Colonic mucosa (tissue), 4 donors: ENCODE data around the gene OR52H1. TPM values are rescaled to one million over a fixed set of nuclear protein-coding genes. Genes with fewer than 3 reads are reported as not detected.

Experiments
- DNase-seq: peaks from one replicate; pipeline ENCODE4 v3.0.0-alpha.2; 2020
- H3K27ac ChIP-seq: fragments of 200-600 bp; one replicate; pipeline ENCODE4 v1.8.0; 2021
- H3K27me3 ChIP-seq: fragments of 200-600 bp; one replicate; pipeline ENCODE4 v1.8.0; 2021
- H3K36me3 ChIP-seq: fragments of 200-600 bp; one replicate; pipeline ENCODE4 v1.8.0; 2021
- H3K4me1 ChIP-seq: fragments of 200-600 bp; one replicate; pipeline ENCODE4 v1.8.0; 2021; ENCODE audit warnings: mild to moderate bottlenecking
- H3K4me3 ChIP-seq: fragments of 200-600 bp; one replicate; pipeline ENCODE4 v1.8.0; 2021
- H3K9ac ChIP-seq, 2 donors: one replicate each; pipeline ENCODE4 v1.7.0; 2013; ENCODE audit warnings: control low read depth in 2 of 2, low read depth in 2 of 2, low read length in 2 of 2
- H3K9me3 ChIP-seq: fragments of 200-600 bp; one replicate; pipeline ENCODE4 v1.8.0; 2021
- intact Hi-C: fragments of 100-400 bp; cut with DNase I; formaldehyde crosslinking; loops from one replicate; pipeline ENCODE4 v1.14.1; 2022
- total RNA-seq, 2 donors: library from RNA; stranded (reverse); fragmentation: NEBNext Ultra II Directional in 1 of 2; extraction: Animal tissue kit (Norgen Biotek cat#: 25700) in 1 of 2; gene quantifications; one replicate each; pipeline ENCODE4 v1.2.1, GENCODE V29; 2021
- TF ChIP-seq, protein P1 (sequence below): fragments of 200-600 bp; IDR thresholded peaks from one replicate; pipeline ENCODE4 v1.8.0; 2022; ENCODE audit warnings: antibody characterized with exemption, mild to moderate bottlenecking
- donor health status: healthy.
- donor health status: DM: no; HTN: no; CAD: no.
- donor health status: DM: no; HTN: no; CAD: no.

The OR52H1 gene
- total RNA-seq, 2 donors from 2014 or later, result not detected

DNA sequence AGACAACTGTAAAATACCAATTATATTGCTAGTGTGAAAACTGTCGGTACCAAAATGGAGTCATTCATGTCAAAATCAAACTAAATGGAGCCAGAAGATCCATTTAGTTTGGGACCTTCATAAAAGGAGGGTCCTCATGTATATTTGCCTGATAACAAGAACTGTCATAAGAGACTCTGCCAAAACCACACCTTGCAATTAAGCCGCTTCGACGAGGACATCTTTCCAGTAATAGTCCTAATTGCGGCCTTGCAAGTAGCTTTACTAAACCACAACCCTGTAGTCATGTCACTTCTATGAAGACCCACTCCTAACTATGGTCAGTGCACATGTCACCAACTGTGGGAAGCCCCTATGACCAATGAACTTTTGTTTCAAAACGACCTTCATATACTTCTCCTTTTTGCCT is 47.9 kb downstream of the OR52H1 start:
- Histone ChIP-seq H3K36me3 (no peaks in the 10 kb centered on the region), H3K9me3 (no peaks in the 10 kb centered on the region), H3K27me3 (no peaks in the 10 kb centered on the region), H3K9ac (no peak overlapping the region), H3K27ac (no peak overlapping the region), H3K4me3 (no peak overlapping the region), H3K4me1 (no peaks in the 10 kb centered on the region)
- intact Hi-C loops, result no loop called here
- no peak for DNase-seq
- TF ChIP-seq, protein P1, sequence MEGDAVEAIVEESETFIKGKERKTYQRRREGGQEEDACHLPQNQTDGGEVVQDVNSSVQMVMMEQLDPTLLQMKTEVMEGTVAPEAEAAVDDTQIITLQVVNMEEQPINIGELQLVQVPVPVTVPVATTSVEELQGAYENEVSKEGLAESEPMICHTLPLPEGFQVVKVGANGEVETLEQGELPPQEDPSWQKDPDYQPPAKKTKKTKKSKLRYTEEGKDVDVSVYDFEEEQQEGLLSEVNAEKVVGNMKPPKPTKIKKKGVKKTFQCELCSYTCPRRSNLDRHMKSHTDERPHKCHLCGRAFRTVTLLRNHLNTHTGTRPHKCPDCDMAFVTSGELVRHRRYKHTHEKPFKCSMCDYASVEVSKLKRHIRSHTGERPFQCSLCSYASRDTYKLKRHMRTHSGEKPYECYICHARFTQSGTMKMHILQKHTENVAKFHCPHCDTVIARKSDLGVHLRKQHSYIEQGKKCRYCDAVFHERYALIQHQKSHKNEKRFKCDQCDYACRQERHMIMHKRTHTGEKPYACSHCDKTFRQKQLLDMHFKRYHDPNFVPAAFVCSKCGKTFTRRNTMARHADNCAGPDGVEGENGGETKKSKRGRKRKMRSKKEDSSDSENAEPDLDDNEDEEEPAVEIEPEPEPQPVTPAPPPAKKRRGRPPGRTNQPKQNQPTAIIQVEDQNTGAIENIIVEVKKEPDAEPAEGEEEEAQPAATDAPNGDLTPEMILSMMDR, result no peak

DNA sequence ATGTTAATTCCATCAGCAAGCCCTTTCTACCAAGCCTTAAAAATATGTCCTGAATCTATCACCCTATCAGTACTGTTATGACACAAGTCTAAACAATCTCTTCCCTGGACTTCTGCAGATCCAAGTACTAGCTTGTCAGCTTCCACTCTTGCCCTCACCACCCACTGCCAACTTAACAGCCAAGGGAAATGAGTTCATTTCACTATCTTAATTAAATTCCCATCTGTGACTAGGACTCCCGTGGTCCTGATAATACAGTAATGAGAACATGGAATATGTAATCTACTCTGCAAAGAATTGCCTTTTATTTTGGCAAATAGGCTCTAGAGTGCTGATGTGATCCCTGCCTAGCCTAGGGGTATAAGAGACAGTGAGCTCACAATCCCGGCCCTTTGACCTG is 48.7 kb downstream of the OR52H1 start:
- Histone ChIP-seq H3K27me3 (no peaks in the 10 kb centered on the region), H3K4me1 (no peaks in the 10 kb centered on the region), H3K27ac (no peak overlapping the region), H3K9ac (no peak overlapping the region), H3K36me3 (no peaks in the 10 kb centered on the region), H3K4me3 (no peak overlapping the region), H3K9me3 (no peaks in the 10 kb centered on the region)
- TF ChIP-seq, protein P1, result no peak
- DNase-seq, result no peak
- intact Hi-C loops, result no loop called here

Other genes with a start within 250 kb of the OR52H1 start
- not detected for gene OR51B4, start 246.6 kb downstream of the OR52H1 start, total RNA-seq
- not detected for gene OR51B2, start 224.2 kb downstream of the OR52H1 start, total RNA-seq
- not detected for gene OR51B5, start 205.0 kb downstream of the OR52H1 start, total RNA-seq
- gene OR51B6, start 197.0 kb downstream of the OR52H1 start, total RNA-seq, result not detected
- gene OR51M1, start 164.7 kb downstream of the OR52H1 start, total RNA-seq, result not detected
- not detected for gene OR51Q1, start 126.4 kb downstream of the OR52H1 start, total RNA-seq
- not detected for gene OR51I1, start 107.0 kb downstream of the OR52H1 start, total RNA-seq
- not detected for gene OR51I2, start 99.2 kb downstream of the OR52H1 start, total RNA-seq
- gene OR52D1, start 59.9 kb downstream of the OR52H1 start, total RNA-seq, result not detected
- not detected for gene UBQLN3, start 38.6 kb downstream of the OR52H1 start, total RNA-seq
- gene UBQLNL, start 31.8 kb downstream of the OR52H1 start, total RNA-seq, result under 1 TPM in 1 of 2 donors, not detected in 1; 0.22 TPM
- not detected for gene OR52B6, start 32.3 kb upstream of the OR52H1 start, total RNA-seq
- gene TRIM6, start 48.1 kb upstream of the OR52H1 start, total RNA-seq, result under 1 TPM; 0.35 to 0.82 TPM
- 1 to 10 TPM; 6.2 to 7.8 TPM for gene TRIM34, start 76.5 kb upstream of the OR52H1 start, total RNA-seq
- gene TRIM5, start 136.5 kb upstream of the OR52H1 start, total RNA-seq, result 10 to 100 TPM; 21.4 to 23.3 TPM
- gene TRIM22, start 141.2 kb upstream of the OR52H1 start, total RNA-seq, result 10 to 100 TPM; 16.6 to 17.7 TPM
- not detected for gene OR56B1, start 187.9 kb upstream of the OR52H1 start, total RNA-seq
- gene OR52N4, start 205.7 kb upstream of the OR52H1 start, total RNA-seq, result not detected
- not detected for gene OR52N5, start 234.8 kb upstream of the OR52H1 start, total RNA-seq
- not detected for gene OR52N1, start 242.7 kb upstream of the OR52H1 start, total RNA-seq